ENCODE data around the gene NT5DC2.

The NT5DC2 gene

DNA sequence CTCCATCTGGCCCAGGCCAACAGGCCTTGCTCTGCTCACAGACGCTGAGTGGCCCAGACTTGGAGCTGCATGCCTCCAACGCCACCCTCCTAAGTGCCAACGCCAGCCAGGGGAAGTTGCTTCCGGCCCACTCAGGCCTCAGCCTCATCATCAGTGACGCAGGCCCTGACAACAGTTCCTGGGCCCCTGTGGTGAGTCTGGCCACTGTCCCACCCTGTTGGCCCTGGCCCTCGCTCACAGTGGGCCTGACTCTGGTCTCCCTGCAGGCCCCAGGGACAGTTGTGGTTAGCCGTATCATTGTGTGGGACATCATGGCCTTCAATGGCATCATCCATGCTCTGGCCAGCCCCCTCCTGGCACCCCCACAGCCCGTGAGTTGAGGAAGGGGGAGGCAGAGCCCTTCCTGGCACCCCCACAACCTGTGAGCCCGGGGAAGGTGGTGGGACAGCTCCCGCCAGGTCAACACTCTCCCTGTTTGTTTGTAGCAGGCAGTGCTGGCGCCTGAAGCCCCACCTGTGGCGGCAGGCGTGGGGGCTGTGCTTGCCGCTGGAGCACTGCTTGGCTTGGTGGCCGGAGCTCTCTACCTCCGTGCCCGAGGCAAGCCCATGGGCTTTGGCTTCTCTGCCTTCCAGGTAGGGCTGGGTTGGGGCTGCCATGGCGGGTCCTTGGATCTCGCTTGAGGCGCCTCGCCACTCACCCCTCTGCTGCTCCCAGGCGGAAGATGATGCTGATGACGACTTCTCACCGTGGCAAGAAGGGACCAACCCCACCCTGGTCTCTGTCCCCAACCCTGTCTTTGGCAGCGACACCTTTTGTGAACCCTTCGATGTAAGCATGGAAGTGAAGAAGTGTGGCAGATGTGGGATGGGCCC is 10.0 kb downstream of the NT5DC2 start:
- Histone ChIP-seq H3K79me2 (ENCODE audit: insufficient read depth, low read length) (no peaks in the 10 kb centered on the region), H3K9ac (ENCODE audit: low read depth, low read length) (no peak overlapping the region), H3K4me1 (ENCODE audit: insufficient read depth, low read length) (no peaks in the 10 kb centered on the region), H4K20me1 (ENCODE audit: insufficient read depth, low read length) (no peaks in the 10 kb centered on the region; the same call in 1 of the 2 replicates), H3K9me3 (ENCODE audit: insufficient read depth, low read length, severe bottlenecking) (no peaks in the 10 kb centered on the region), H2AFZ (ENCODE audit: low read depth, low read length) (no peak overlapping the region), H3K4me3 (ENCODE audit: low read depth in 1 of 2, low read length in 2 of 2) (no peak overlapping the region), H3K4me2 (ENCODE audit: insufficient read depth, low read length) (no peak overlapping the region), H3K27ac (ENCODE audit: low read length) (no peak overlapping the region), H3K36me3 (ENCODE audit: insufficient read depth, low read length) (no peaks in the 10 kb centered on the region), H3K27me3 (ENCODE audit: insufficient read depth, low read length, poor library complexity) (no peaks in the 10 kb centered on the region)
- ATAC-seq (ENCODE audit: insufficient read depth, low read depth) (no peak), DNase-seq (no peak)
- TF ChIP-seq EZH2 (IDR thresholded peaks at IDR 0.05; ENCODE audit: borderline replicate concordance, low read depth, low read length, severe bottlenecking) = no peak
- TF ChIP-seq, protein P1, sequence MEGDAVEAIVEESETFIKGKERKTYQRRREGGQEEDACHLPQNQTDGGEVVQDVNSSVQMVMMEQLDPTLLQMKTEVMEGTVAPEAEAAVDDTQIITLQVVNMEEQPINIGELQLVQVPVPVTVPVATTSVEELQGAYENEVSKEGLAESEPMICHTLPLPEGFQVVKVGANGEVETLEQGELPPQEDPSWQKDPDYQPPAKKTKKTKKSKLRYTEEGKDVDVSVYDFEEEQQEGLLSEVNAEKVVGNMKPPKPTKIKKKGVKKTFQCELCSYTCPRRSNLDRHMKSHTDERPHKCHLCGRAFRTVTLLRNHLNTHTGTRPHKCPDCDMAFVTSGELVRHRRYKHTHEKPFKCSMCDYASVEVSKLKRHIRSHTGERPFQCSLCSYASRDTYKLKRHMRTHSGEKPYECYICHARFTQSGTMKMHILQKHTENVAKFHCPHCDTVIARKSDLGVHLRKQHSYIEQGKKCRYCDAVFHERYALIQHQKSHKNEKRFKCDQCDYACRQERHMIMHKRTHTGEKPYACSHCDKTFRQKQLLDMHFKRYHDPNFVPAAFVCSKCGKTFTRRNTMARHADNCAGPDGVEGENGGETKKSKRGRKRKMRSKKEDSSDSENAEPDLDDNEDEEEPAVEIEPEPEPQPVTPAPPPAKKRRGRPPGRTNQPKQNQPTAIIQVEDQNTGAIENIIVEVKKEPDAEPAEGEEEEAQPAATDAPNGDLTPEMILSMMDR (IDR thresholded peaks at IDR 0.05; ENCODE audit: borderline replicate concordance, extremely low read depth, low read length, poor library complexity, severe bottlenecking) = no peak

DNA sequence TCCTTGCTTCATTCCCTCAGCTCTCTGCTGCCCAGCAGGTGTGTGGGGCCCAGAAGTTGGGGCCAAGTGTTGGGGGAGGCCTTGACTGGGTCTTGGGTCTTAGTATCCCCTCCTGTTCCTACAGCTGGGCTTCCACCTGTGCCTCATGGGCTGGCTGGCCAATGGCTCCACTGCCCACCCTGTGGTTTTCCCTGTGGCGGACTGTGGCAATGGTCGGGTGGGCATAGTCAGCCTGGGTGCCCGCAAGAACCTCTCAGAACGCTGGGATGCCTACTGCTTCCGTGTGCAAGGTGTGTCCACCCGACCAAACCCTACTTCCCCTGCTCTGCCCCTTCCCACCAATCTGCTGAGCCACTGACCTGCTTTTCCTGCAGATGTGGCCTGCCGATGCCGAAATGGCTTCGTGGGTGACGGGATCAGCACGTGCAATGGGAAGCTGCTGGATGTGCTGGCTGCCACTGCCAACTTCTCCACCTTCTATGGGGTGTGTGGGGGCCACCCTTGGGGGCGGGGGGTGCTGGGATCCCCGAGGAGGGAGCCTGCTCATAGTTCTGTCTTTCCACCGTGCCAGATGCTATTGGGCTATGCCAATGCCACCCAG is 10.9 kb downstream of the NT5DC2 start:
- Histone ChIP-seq H3K4me2 (ENCODE audit: insufficient read depth, low read length) (no peak overlapping the region), H3K27me3 (ENCODE audit: insufficient read depth, low read length, poor library complexity) (no peaks in the 10 kb centered on the region), H3K4me1 (ENCODE audit: insufficient read depth, low read length) (no peaks in the 10 kb centered on the region), H3K9me3 (ENCODE audit: insufficient read depth, low read length, severe bottlenecking) (no peaks in the 10 kb centered on the region), H4K20me1 (ENCODE audit: insufficient read depth, low read length) (no peaks in the 10 kb centered on the region; the same call in 1 of the 2 replicates), H3K79me2 (ENCODE audit: insufficient read depth, low read length) (no peaks in the 10 kb centered on the region), H3K36me3 (ENCODE audit: insufficient read depth, low read length) (no peaks in the 10 kb centered on the region), H3K9ac (ENCODE audit: low read depth, low read length) (no peak overlapping the region), H3K4me3 (ENCODE audit: low read depth in 1 of 2, low read length in 2 of 2) (no peak overlapping the region), H2AFZ (ENCODE audit: low read depth, low read length) (no peak overlapping the region), H3K27ac (ENCODE audit: low read length) (no peak overlapping the region)
- DNase-seq (no peak), ATAC-seq (ENCODE audit: insufficient read depth, low read depth) (no peak)
- TF ChIP-seq, protein P1 (IDR thresholded peaks at IDR 0.05; ENCODE audit: borderline replicate concordance, extremely low read depth, low read length, poor library complexity, severe bottlenecking) = no peak
- TF ChIP-seq EZH2 (IDR thresholded peaks at IDR 0.05; ENCODE audit: borderline replicate concordance, low read depth, low read length, severe bottlenecking) = no peak

DNA sequence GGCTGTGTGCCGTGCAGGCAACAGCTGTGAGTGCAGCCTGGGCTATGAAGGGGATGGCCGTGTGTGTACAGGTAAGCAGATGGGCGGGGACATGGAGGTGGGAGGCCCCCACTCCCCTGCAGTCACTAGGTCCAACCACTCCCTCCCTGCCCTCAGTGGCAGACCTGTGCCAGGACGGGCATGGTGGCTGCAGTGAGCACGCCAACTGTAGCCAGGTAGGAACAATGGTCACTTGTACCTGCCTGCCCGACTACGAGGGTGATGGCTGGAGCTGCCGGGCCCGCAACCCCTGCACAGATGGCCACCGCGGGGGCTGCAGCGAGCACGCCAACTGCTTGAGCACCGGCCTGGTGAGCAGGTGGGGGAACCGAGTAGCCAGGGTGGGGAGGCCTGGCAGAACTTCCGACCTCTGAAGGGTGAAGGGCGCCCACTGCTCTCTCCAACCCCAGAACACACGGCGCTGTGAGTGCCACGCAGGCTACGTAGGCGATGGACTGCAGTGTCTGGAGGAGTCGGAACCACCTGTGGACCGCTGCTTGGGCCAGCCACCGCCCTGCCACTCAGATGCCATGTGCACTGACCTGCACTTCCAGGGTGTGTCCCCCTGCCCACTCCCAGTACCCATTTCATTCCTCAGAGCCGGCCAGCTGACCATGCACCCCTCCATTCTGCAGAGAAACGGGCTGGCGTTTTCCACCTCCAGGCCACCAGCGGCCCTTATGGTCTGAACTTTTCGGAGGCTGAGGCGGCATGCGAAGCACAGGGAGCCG is 11.6 kb downstream of the NT5DC2 start:
- H3K79me2 ChIP-seq (ENCODE audit: insufficient read depth, low read length) = no peaks in the 10 kb centered on the region
- no peak for DNase-seq
- no peak overlapping the region for H2AFZ ChIP-seq (ENCODE audit: low read depth, low read length)
- H3K27ac ChIP-seq (ENCODE audit: low read length) = no peak overlapping the region
- H3K4me3 ChIP-seq (ENCODE audit: low read depth in 1 of 2, low read length in 2 of 2) = no peak overlapping the region
- TF ChIP-seq EZH2 (IDR thresholded peaks at IDR 0.05; ENCODE audit: borderline replicate concordance, low read depth, low read length, severe bottlenecking) = no peak
- TF ChIP-seq, protein P1 (IDR thresholded peaks at IDR 0.05; ENCODE audit: borderline replicate concordance, extremely low read depth, low read length, poor library complexity, severe bottlenecking) = no peak
- H3K36me3 ChIP-seq (ENCODE audit: insufficient read depth, low read length) = no peaks in the 10 kb centered on the region
- H3K9ac ChIP-seq (ENCODE audit: low read depth, low read length) = no peak overlapping the region
- H3K4me1 ChIP-seq (ENCODE audit: insufficient read depth, low read length) = no peaks in the 10 kb centered on the region
- ATAC-seq (ENCODE audit: insufficient read depth, low read depth) = no peak
- H3K4me2 ChIP-seq (ENCODE audit: insufficient read depth, low read length) = no peak overlapping the region
- H4K20me1 ChIP-seq (ENCODE audit: insufficient read depth, low read length) = no peaks in the 10 kb centered on the region; the same call in 1 of the 2 replicates
- no peaks in the 10 kb centered on the region for H3K27me3 ChIP-seq (ENCODE audit: insufficient read depth, low read length, poor library complexity)
- H3K9me3 ChIP-seq (ENCODE audit: insufficient read depth, low read length, severe bottlenecking) = no peaks in the 10 kb centered on the region
